LNCAP (cell line): ENCODE results near the gene EFR3B.

Source experiments
- CTCF ChIP-seq: fragments of 450-650 bp; IDR thresholded peaks from 2 replicates; pipeline ENCODE4 v1.5.1; 2017; ENCODE audit warnings: mild to moderate bottlenecking

EFR3B gene

GRCh38 chr2:25207078-25207545 lies 165.2 kb downstream of the EFR3B start:
- TF ChIP-seq CTCF, result no peak
